Neural cell (in vitro differentiated cells): ENCODE measurements around the gene ACP7. TPM values are rescaled to one million over a fixed set of nuclear protein-coding genes. Genes with fewer than 3 reads are reported as not detected.

ENCODE experiments used
- H2AFZ ChIP-seq: fragments of 200-600, 300-800 bp; sonication (generic), shearing (Covaris generic); 2 replicates; pipeline ENCODE4 v1.6.0; 2014; ENCODE audit warnings: low read depth, mild to moderate bottlenecking, antibody characterized with exemption, low read length, moderate library complexity
- H3F3A ChIP-seq: fragments of 200-600 bp; shearing (Covaris generic); 2 replicates; pipeline ENCODE4 v1.6.1; 2016; ENCODE audit warnings: mild to moderate bottlenecking, moderate library complexity, mixed read lengths, antibody characterized with exemption, low read length; ENCODE audit not compliant: insufficient read depth, poor library complexity, severe bottlenecking
- H3K27ac ChIP-seq: fragments of 200-600, 300-800 bp; sonication (generic), shearing (Covaris generic); 2 replicates; pipeline ENCODE4 v1.5.1; 2014; ENCODE audit warnings: mild to moderate bottlenecking, low read length, moderate library complexity
- H3K27me3 ChIP-seq: fragments of 300-800, 200-600 bp; sonication (generic), shearing (Covaris generic); 2 replicates; pipeline ENCODE4 v1.6.0; 2014; ENCODE audit warnings: mild to moderate bottlenecking, low read depth, low read length, moderate library complexity; ENCODE audit not compliant: insufficient read depth
- H3K36me3 ChIP-seq: fragments of 300-800, 200-600 bp; sonication (generic), shearing (Covaris generic); 2 replicates; pipeline ENCODE4 v1.5.1; 2014; ENCODE audit warnings: mild to moderate bottlenecking, antibody characterized with exemption, low read length, moderate library complexity; ENCODE audit not compliant: insufficient read depth
- H3K4me2 ChIP-seq: fragments of 300-800, 200-600 bp; sonication (generic), shearing (Covaris generic); 2 replicates; pipeline ENCODE4 v1.6.0; 2014; ENCODE audit warnings: mild to moderate bottlenecking, low read length
- H3K4me3 ChIP-seq: fragments of 300-800, 200-600 bp; sonication (generic), shearing (Covaris generic); 2 replicates; pipeline ENCODE4 v1.5.1; 2014; ENCODE audit warnings: mild to moderate bottlenecking, low read length, moderate library complexity
- H3K79me2 ChIP-seq: fragments of 200-600 bp; shearing (Covaris generic); replicated peaks from 2 replicates; pipeline ENCODE4 v1.6.0; 2014; ENCODE audit warnings: mild to moderate bottlenecking, low read length, moderate library complexity; ENCODE audit not compliant: insufficient read depth
- H3K9ac ChIP-seq: fragments of 300-800, 200-600 bp; sonication (generic), shearing (Covaris generic); 2 replicates; pipeline ENCODE4 v1.6.1; 2016; ENCODE audit warnings: mild to moderate bottlenecking, low read length, mixed read lengths
- H3K9me2 ChIP-seq: fragments of 200-600 bp; shearing (Covaris generic); 2 replicates; pipeline ENCODE4 v1.6.1; 2016; ENCODE audit warnings: mild to moderate bottlenecking, low read length, mixed read lengths; ENCODE audit not compliant: insufficient read depth
- H3K9me3 ChIP-seq: fragments of 200-600, 300-800 bp; sonication (generic), shearing (Covaris generic); 2 replicates; pipeline ENCODE4 v1.6.1; 2016; ENCODE audit warnings: mild to moderate bottlenecking, mixed run types, low read length, moderate library complexity, mixed read lengths
- H4K20me1 ChIP-seq: fragments of 200-600 bp; shearing (Covaris generic); 2 replicates; pipeline ENCODE4 v1.6.1; 2016; ENCODE audit warnings: mild to moderate bottlenecking, mixed run types; ENCODE audit not compliant: insufficient read depth
- CTCF ChIP-seq: fragments of 450-650 bp; IDR thresholded peaks from 2 replicates; pipeline ENCODE4 v1.5.1; 2014; ENCODE audit warnings: antibody characterized with exemption, mild to moderate bottlenecking, moderate library complexity; ENCODE audit not compliant: poor library complexity, severe bottlenecking
- EP300 ChIP-seq: fragments of 450-650 bp; conservative IDR thresholded peaks from 2 replicates; pipeline ENCODE4 v1.6.1; 2014; ENCODE audit warnings: antibody characterized with exemption, mild to moderate bottlenecking, moderate library complexity; ENCODE audit not compliant: poor library complexity, severe bottlenecking
- EZH2 ChIP-seq: fragments of 200-600, 300-800 bp; shearing (Covaris generic), sonication (generic); IDR thresholded peaks from 2 replicates; pipeline ENCODE4 v1.6.1; 2014; ENCODE audit warnings: antibody characterized with exemption, low read length, borderline replicate concordance, mild to moderate bottlenecking; ENCODE audit not compliant: insufficient read depth, poor library complexity, severe bottlenecking
- MXI1 ChIP-seq: fragments of 450-650 bp; conservative IDR thresholded peaks from 2 replicates; pipeline ENCODE4 v1.6.1; 2014; ENCODE audit warnings: antibody characterized with exemption, mild to moderate bottlenecking; ENCODE audit not compliant: poor library complexity, severe bottlenecking
- POLR2AphosphoS5 ChIP-seq: IDR thresholded peaks from 2 replicates; pipeline ENCODE4 v1.6.1; 2012
- RAD21 ChIP-seq: fragments of 450-650 bp; conservative IDR thresholded peaks from 2 replicates; pipeline ENCODE4 v1.6.1; 2014; ENCODE audit warnings: antibody characterized with exemption, mild to moderate bottlenecking, moderate library complexity
- REST ChIP-seq: IDR thresholded peaks from 2 replicates; pipeline ENCODE4 v1.6.1; 2012; ENCODE audit warnings: borderline replicate concordance
- SMC3 ChIP-seq: fragments of 450-650 bp; conservative IDR thresholded peaks from 2 replicates; pipeline ENCODE4 v1.6.1; 2014; ENCODE audit warnings: antibody characterized with exemption, mild to moderate bottlenecking, moderate library complexity; ENCODE audit not compliant: poor library complexity
- TAF1 ChIP-seq: IDR thresholded peaks from 2 replicates; pipeline ENCODE4 v1.6.1; 2012; ENCODE audit warnings: low read depth
- polyA plus RNA-seq: library from polyadenylated mRNA; depleted of rRNA; stranded (reverse); fragments of >200 nt; gene quantifications from 2 replicates; pipeline ENCODE4 v1.2.3, GENCODE V29; 2014

ACP7 gene
- polyA plus RNA-seq, 1 donor from 2014 or later = not detected

- no peaks in the 10 kb centered on the region for H3K27me3 ChIP-seq
Observed at GRCh38 chr19:39109641-39110040, 25.5 kb downstream of the ACP7 start.

GRCh38 chr19:39110263-39110967, 26.2 kb downstream of the ACP7 start:
- H3K36me3 ChIP-seq = no peaks in the 10 kb centered on the region
- no peak overlapping the region for H3K9ac ChIP-seq
- H3K4me2 ChIP-seq = no peak overlapping the region
- H3K9me3 ChIP-seq = no peaks in the 10 kb centered on the region
- no peaks in the 10 kb centered on the region for H3K9me2 ChIP-seq
- no peak overlapping the region for H3K4me3 ChIP-seq
- no peak overlapping the region for H2AFZ ChIP-seq
- H3F3A ChIP-seq = no peaks in the 10 kb centered on the region
- no peaks in the 10 kb centered on the region for H3K27me3 ChIP-seq
- no peak overlapping the region for H3K27ac ChIP-seq
- no peaks in the 10 kb centered on the region for H4K20me1 ChIP-seq
- H3K79me2 ChIP-seq = no peaks in the 10 kb centered on the region
- TF ChIP-seq REST = no peak
- peak; percentile 78 for TF ChIP-seq CTCF
- no peak for TF ChIP-seq POLR2AphosphoS5
- TF ChIP-seq RAD21 = peak; percentile 78
- no peak for TF ChIP-seq TAF1
- no peak for TF ChIP-seq EP300

More at GRCh38 chr19:39109641-39110040, 25.5 kb downstream of the ACP7 start:
- Histone ChIP-seq H3K9ac (no peak overlapping the region), H3K9me3 (no peaks in the 10 kb centered on the region), H3K36me3 (no peaks in the 10 kb centered on the region), H3K4me2 (no peak overlapping the region), H3K4me3 (no peak overlapping the region), H2AFZ (no peak overlapping the region), H3K27ac (no peak overlapping the region), H3F3A (no peaks in the 10 kb centered on the region), H4K20me1 (no peaks in the 10 kb centered on the region), H3K9me2 (no peaks in the 10 kb centered on the region), H3K79me2 (no peaks in the 10 kb centered on the region)
- no peak for TF ChIP-seq TAF1
- TF ChIP-seq EZH2 = no peak
- no peak for TF ChIP-seq SMC3
- no peak for TF ChIP-seq MXI1
- TF ChIP-seq POLR2AphosphoS5 = no peak
- TF ChIP-seq RAD21 = no peak
- no peak for TF ChIP-seq CTCF
- no peak for TF ChIP-seq REST
- TF ChIP-seq EP300 = no peak
